ENCODE measurements around the gene GAGE2A.
"Not testable (repeated sequence)": the region's sequence is repeated elsewhere in the genome, so short reads cannot be mapped to it uniquely, and the experiment has no call there.

- not testable (repeated sequence) for TF ChIP-seq CTCF, POLR2A (IDR thresholded peaks at IDR 0.05)
Observed at GRCh38 chrX:49598720-49599119, 9.4 kb downstream of the GAGE2A start, which contains the start of gene GAGE1.

Data from thyroid gland (tissue), 4 donors.